ENCODE results near the gene ZBTB20.

- TF ChIP-seq CTCF (IDR thresholded peaks at IDR 0.05; ENCODE audit: low read depth, low read length, missing input control), result no peak
- TF ChIP-seq TAF1 (conservative IDR thresholded peaks at IDR 0.05), result no peak
Observed at GRCh38 chr3:114394551-114394950, 752.5 kb downstream of the ZBTB20 start.

Data from liver (tissue), 3 donors.